Measurements from ENCODE around the gene PRKCA. TPM values are rescaled to one million over a fixed set of nuclear protein-coding genes. Genes with fewer than 3 reads are reported as not detected.

Gene PRKCA
- total and polyA plus RNA-seq, 2 donors: 15.6 to 24.4 TPM

- Histone ChIP-seq H3K4me3 (ENCODE audit: low read depth, low read length) (peak overlapping the region; percentile 97), H3K36me3 (ENCODE audit: insufficient read depth) (no peaks in the 10 kb centered on the region), H3K4me1 (ENCODE audit: insufficient read depth) (no peaks in the 10 kb centered on the region), H3K27ac (ENCODE audit: low read depth) (no peak overlapping the region)
- WGBS: 42% methylated on average over 14 of the region's 14 CpGs
- DNase-seq (ENCODE audit: extremely low spot score): no peak
These were observed 998 bp upstream of the PRKCA start for GRCh38 chr17:66301367-66301863.

DNA sequence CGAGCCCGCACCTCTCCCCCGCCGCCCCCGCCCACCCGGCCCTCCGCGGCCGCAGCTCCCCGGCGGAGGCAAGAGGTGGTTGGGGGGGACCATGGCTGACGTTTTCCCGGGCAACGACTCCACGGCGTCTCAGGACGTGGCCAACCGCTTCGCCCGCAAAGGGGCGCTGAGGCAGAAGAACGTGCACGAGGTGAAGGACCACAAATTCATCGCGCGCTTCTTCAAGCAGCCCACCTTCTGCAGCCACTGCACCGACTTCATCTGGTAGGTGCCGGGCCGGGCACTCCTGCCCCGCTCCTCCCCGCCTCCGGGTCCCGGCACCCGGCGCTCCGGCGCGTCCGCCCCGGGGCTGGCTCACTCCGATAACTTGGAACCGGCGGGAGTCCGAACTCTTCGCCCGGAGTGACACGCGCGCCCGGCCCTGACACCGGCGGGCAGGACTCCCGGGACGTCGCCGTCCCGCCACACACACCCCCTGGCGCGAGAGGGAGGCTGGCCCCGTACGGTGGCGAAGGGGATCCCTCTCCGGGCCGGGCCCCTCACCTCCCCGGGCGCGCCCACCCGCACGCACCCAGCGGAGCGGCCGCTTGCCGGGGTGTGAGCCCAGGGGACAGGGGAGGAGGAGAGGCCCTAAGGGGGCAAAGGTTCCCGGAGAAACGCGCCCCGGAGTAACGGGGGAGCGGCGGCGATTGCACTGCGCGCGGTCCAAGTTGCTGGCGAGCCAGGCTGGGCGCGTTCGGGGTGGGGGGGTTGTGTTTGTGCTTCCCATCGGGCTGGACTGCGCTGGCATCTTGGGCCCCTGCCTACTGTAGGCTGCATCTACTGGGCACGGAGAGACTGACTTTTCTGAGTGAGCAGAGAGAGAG, 581 bp downstream of the PRKCA start:
- no peak for DNase-seq (ENCODE audit: extremely low spot score)
- H3K27ac ChIP-seq (ENCODE audit: low read depth): no peak overlapping the region
- peak overlapping the region; percentile 97 for H3K4me3 ChIP-seq (ENCODE audit: low read depth, low read length)
- under 1% methylated on average over 91 of the region's 91 CpGs for WGBS
- H3K4me1 ChIP-seq (ENCODE audit: insufficient read depth): no peaks in the 10 kb centered on the region
- no peaks in the 10 kb centered on the region for H3K36me3 ChIP-seq (ENCODE audit: insufficient read depth)

- DNase-seq (ENCODE audit: extremely low spot score): no peak
- H3K36me3 ChIP-seq (ENCODE audit: insufficient read depth): no peaks in the 10 kb centered on the region
- 69% methylated on average over 14 of the region's 14 CpGs for WGBS
- no peaks in the 10 kb centered on the region for H3K4me1 ChIP-seq (ENCODE audit: insufficient read depth)
- peak overlapping the region; percentile 20 for H3K4me3 ChIP-seq (ENCODE audit: low read depth, low read length)
- no peak overlapping the region for H3K27ac ChIP-seq (ENCODE audit: low read depth)
These were observed 2.1 kb downstream of the PRKCA start for GRCh38 chr17:66304304-66305174.

DNA sequence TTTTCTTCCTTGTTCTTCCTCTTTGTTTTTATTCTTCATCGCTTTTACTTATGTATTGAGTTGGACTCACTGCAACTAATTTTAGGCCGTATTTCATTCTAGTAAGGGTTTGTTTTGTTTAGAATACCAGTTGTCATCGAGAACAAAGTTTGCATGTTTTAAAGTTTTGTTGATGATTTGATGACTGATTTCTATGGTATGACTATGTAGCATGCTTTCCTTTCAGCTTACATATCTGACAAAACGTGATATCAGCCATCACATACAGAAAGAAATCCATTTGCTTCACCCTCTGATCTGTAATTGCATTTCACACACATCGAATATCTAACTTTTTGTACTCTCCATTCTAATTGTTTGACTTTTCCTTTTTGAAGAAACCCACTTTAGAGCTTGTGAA, 4.0 kb downstream of the PRKCA start:
- no peak for DNase-seq (ENCODE audit: extremely low spot score)

DNA sequence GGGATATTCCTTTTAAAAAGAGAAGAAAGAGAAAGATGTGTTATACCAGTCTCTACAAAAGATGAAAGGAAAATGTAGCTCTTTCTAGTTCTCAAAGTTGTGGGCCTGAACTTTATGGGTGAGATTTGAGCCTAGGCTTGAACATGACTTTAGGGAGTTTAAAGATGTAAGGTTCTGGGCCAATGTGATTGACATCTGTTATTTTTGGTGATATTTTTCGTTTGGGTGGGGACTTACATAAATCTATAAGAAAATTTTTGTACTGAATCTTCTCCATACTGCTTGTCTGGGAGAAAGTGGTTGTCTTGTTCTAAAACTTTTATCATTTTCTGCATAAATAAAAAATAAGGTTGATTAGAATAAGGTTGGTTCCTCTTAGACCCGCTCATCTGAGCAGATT, 4.8 kb downstream of the PRKCA start:
- H3K4me1 ChIP-seq (ENCODE audit: insufficient read depth): no peaks in the 10 kb centered on the region
- 86% methylated on average over 2 of the region's 2 CpGs for WGBS
- H3K36me3 ChIP-seq (ENCODE audit: insufficient read depth): no peaks in the 10 kb centered on the region
- DNase-seq (ENCODE audit: extremely low spot score): no peak
- H3K4me3 ChIP-seq (ENCODE audit: low read depth, low read length): no peak overlapping the region
- no peak overlapping the region for H3K27ac ChIP-seq (ENCODE audit: low read depth)

More for the DNA sequence above, 4.0 kb downstream of the PRKCA start:
- H3K4me1 ChIP-seq (ENCODE audit: insufficient read depth): no peaks in the 10 kb centered on the region
- 66% methylated on average over 5 of the region's 5 CpGs for WGBS
- no peaks in the 10 kb centered on the region for H3K36me3 ChIP-seq (ENCODE audit: insufficient read depth)
- no peak overlapping the region for H3K4me3 ChIP-seq (ENCODE audit: low read depth, low read length)
- no peak overlapping the region for H3K27ac ChIP-seq (ENCODE audit: low read depth)

DNA sequence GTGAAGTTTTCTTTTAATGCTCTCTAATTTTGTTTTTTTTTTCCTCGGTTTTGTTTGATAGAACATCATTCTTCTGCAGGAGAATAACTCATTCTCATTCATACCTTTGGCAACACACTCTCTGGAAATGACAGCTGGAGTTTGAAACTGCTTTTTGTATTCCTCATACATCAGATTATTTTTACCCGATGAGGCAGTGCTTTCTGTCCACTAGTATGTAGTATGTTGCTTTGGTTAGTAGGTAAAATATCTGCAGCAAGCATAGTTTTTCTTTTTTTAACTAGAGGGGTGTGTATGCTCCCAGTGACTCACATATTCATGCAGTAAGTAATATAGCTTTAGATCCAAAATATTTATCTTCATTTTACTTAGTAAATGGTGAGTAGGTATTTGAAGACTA, 6.4 kb downstream of the PRKCA start:
- DNase-seq (ENCODE audit: extremely low spot score): no peak
- H3K27ac ChIP-seq (ENCODE audit: low read depth): no peak overlapping the region
- no peak overlapping the region for H3K4me3 ChIP-seq (ENCODE audit: low read depth, low read length)
- no peaks in the 10 kb centered on the region for H3K36me3 ChIP-seq (ENCODE audit: insufficient read depth)
- WGBS: 82% methylated on average over 2 of the region's 2 CpGs
- H3K4me1 ChIP-seq (ENCODE audit: insufficient read depth): no peaks in the 10 kb centered on the region

DNA sequence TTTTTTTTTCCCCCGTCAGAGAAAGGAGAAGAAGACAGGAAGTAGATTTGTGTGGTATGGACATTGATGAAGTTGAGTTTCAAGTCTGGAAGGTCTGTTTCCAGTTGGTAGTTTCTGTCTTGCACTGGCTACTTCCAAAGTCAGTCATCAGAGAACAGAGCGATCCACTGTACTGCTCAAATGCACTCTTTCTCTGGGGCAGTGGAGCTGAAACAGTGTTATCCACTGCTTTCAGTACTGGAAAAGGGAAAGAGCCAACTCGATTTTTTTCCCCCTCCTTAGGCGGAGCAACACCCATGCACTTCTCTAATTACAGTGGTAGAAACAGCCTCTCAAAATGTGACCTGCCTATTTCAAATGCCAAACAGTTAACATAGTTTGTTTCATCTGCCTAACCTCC, 7.4 kb downstream of the PRKCA start:
- Histone ChIP-seq H3K4me3 (ENCODE audit: low read depth, low read length) (no peak overlapping the region), H3K27ac (ENCODE audit: low read depth) (no peak overlapping the region), H3K36me3 (ENCODE audit: insufficient read depth) (no peaks in the 10 kb centered on the region), H3K4me1 (ENCODE audit: insufficient read depth) (no peaks in the 10 kb centered on the region)
- DNase-seq (ENCODE audit: extremely low spot score): no peak
- WGBS: 65% methylated on average over 4 of the region's 4 CpGs

DNA sequence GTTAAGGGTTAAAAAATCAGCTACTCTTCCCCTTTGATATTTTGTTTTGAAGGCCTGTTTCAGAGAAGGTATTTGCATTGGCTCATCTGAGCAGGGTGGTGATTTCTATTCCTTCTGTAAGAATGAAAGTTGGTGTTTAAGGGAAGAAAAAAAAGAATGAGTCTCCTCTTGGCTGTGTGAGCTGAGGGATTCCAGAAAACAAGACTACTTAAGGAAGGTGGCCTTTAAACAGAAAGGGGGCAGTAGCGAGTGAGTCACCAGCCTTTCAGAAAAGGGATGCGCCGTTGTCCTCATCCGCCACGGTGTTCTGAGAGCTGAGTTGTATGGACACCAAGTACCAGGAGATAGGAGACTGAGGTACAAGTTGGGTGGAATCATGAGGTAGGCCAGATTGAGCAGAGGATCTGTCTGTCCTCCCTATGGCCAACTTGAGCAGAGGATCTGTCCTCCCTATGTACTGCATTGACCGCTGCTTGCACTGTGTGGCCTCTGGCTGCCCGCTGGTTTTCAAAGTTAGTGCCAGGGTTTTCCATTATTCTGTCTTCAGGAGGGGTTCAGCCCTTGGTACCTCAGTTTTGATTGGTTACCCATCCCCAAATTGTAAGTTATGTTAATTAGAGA, 8.2 kb downstream of the PRKCA start:
- Histone ChIP-seq H3K27ac (ENCODE audit: low read depth) (no peak overlapping the region), H3K4me1 (ENCODE audit: insufficient read depth) (no peaks in the 10 kb centered on the region), H3K4me3 (ENCODE audit: low read depth, low read length) (no peak overlapping the region), H3K36me3 (ENCODE audit: insufficient read depth) (no peaks in the 10 kb centered on the region)
- no peak for DNase-seq (ENCODE audit: extremely low spot score)
- 93% methylated on average over 7 of the region's 7 CpGs for WGBS

GRCh38 chr17:66312912-66313311, 10.5 kb downstream of the PRKCA start:
- no peaks in the 10 kb centered on the region for H3K36me3 ChIP-seq (ENCODE audit: insufficient read depth)
- WGBS: 84% methylated on average over 8 of the region's 8 CpGs
- H3K4me3 ChIP-seq (ENCODE audit: low read depth, low read length): no peak overlapping the region
- H3K4me1 ChIP-seq (ENCODE audit: insufficient read depth): no peaks in the 10 kb centered on the region
- no peak overlapping the region for H3K27ac ChIP-seq (ENCODE audit: low read depth)
- no peak for DNase-seq (ENCODE audit: extremely low spot score)

- Histone ChIP-seq H3K4me3 (ENCODE audit: low read depth, low read length) (no peak overlapping the region), H3K27ac (ENCODE audit: low read depth) (no peak overlapping the region)
These were observed 10.9 kb downstream of the PRKCA start for GRCh38 chr17:66313325-66313724.

GRCh38 chr17:66313995-66314659, 11.7 kb downstream of the PRKCA start:
- H3K4me3 ChIP-seq (ENCODE audit: low read depth, low read length): no peak overlapping the region
- no peaks in the 10 kb centered on the region for H3K4me1 ChIP-seq (ENCODE audit: insufficient read depth)
- H3K27ac ChIP-seq (ENCODE audit: low read depth): no peak overlapping the region
- no peak for DNase-seq (ENCODE audit: extremely low spot score)
- H3K36me3 ChIP-seq (ENCODE audit: insufficient read depth): no peaks in the 10 kb centered on the region
- WGBS: 80% methylated on average over 8 of the region's 8 CpGs

More at GRCh38 chr17:66313325-66313724, 10.9 kb downstream of the PRKCA start:
- no peak for DNase-seq (ENCODE audit: extremely low spot score)
- Histone ChIP-seq H3K36me3 (ENCODE audit: insufficient read depth) (no peaks in the 10 kb centered on the region), H3K4me1 (ENCODE audit: insufficient read depth) (no peaks in the 10 kb centered on the region)

DNA sequence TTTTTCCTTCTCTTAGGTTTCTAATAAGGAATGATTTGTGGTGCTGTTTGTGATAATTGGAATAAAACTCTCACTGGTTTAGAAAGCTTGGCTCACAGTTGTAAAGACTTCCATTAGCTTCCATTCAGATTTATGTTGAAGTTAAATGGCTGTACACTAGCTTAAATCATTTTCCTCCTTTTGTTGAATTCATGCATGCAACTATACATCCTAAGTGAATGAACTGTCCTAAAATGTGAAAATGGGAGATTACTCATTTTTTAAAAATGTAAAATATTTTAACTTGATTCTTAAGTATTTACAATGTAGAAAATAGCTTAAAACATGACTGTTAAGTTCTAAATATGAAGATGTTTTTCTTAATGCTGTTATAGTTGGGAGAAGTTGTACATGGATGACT, 15.2 kb downstream of the PRKCA start:
- Histone ChIP-seq H3K36me3 (ENCODE audit: insufficient read depth) (no peaks in the 10 kb centered on the region), H3K4me1 (ENCODE audit: insufficient read depth) (no peaks in the 10 kb centered on the region), H3K27ac (ENCODE audit: low read depth) (no peak overlapping the region), H3K4me3 (ENCODE audit: low read depth, low read length) (no peak overlapping the region)
- DNase-seq (ENCODE audit: extremely low spot score): no peak

DNA sequence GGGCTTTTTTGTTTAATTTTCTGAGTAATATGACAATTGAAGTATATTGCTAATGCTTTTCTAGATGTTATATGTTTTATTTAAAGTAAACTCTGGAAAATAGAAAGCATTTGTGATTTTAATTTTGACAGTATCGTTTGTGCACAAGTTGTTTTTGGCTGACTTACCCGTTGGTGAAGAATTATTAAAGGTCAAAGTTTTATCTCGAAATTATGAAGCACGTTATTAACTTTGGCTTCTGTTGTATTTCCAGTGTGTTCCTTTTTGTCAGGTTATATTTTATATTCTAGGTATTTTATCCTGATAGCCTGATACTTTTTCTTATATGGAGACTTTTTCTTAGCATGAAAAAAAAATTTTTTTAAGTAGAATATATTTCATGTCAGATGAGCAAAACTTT, 16.8 kb downstream of the PRKCA start:
- Histone ChIP-seq H3K27ac (ENCODE audit: low read depth) (no peak overlapping the region), H3K36me3 (ENCODE audit: insufficient read depth) (no peaks in the 10 kb centered on the region), H3K4me1 (ENCODE audit: insufficient read depth) (no peaks in the 10 kb centered on the region), H3K4me3 (ENCODE audit: low read depth, low read length) (no peak overlapping the region)
- WGBS: 75% methylated on average over 4 of the region's 4 CpGs
- no peak for DNase-seq (ENCODE audit: extremely low spot score)
